GM19240 (cell line): ENCODE measurements around the gene FAM163A.
"Not testable (repeated sequence)": the region's sequence is repeated elsewhere in the genome, so short reads cannot be mapped to it uniquely, and the experiment has no call there.

Source experiments
- DNase-seq: peaks from one replicate; pipeline ENCODE4 v3.0.0; 2011; ENCODE audit warnings: low spot score; ENCODE audit not compliant: insufficient read length

The FAM163A gene

GRCh38 chr1:179848233-179848632 lies 105.1 kb downstream of the FAM163A start:
- DNase-seq = no peak

- DNase-seq = no peak
Measured at GRCh38 chr1:179853102-179853501, 110.0 kb downstream of the FAM163A start.

- not testable (repeated sequence) for DNase-seq
Measured at GRCh38 chr1:179855831-179856230, 112.7 kb downstream of the FAM163A start.

GRCh38 chr1:179856296-179856695 lies 113.2 kb downstream of the FAM163A start:
- DNase-seq = no peak

GRCh38 chr1:179857009-179857408 lies 113.9 kb downstream of the FAM163A start:
- DNase-seq = no peak

GRCh38 chr1:179860652-179861051 lies 117.6 kb downstream of the FAM163A start:
- DNase-seq = no peak

GRCh38 chr1:179865377-179865776 lies 122.3 kb downstream of the FAM163A start:
- DNase-seq = no peak
